IMR-90 (cell line): Measurements from ENCODE around the gene RSF1.

ENCODE experiments used
- CEBPB ChIP-seq: IDR thresholded peaks from 2 replicates; pipeline ENCODE4 v1.6.1; 2012; ENCODE audit warnings: low read depth, low read length, improper control_type of control experiment
- MAFK ChIP-seq: IDR thresholded peaks from 2 replicates; pipeline ENCODE4 v1.6.1; 2012; ENCODE audit warnings: low read depth, low read length, improper control_type of control experiment
- MXI1 ChIP-seq: IDR thresholded peaks from 2 replicates; pipeline ENCODE4 v1.6.1; 2012; ENCODE audit warnings: low read depth, mild to moderate bottlenecking, low read length, moderate library complexity, borderline replicate concordance
- RAD21 ChIP-seq: IDR thresholded peaks from 2 replicates; pipeline ENCODE4 v1.6.1; 2012; ENCODE audit warnings: low read length, improper control_type of control experiment
- RFX5 ChIP-seq: IDR thresholded peaks from 2 replicates; pipeline ENCODE4 v1.8.0; 2012; ENCODE audit warnings: low read depth, mild to moderate bottlenecking, low read length, moderate library complexity
- TF ChIP-seq, protein P1 (sequence below): conservative IDR thresholded peaks from 2 replicates; pipeline ENCODE4 v1.5.1; 2012; ENCODE audit warnings: mild to moderate bottlenecking, low read depth, low read length, improper control_type of control experiment

- TF ChIP-seq, protein P1, sequence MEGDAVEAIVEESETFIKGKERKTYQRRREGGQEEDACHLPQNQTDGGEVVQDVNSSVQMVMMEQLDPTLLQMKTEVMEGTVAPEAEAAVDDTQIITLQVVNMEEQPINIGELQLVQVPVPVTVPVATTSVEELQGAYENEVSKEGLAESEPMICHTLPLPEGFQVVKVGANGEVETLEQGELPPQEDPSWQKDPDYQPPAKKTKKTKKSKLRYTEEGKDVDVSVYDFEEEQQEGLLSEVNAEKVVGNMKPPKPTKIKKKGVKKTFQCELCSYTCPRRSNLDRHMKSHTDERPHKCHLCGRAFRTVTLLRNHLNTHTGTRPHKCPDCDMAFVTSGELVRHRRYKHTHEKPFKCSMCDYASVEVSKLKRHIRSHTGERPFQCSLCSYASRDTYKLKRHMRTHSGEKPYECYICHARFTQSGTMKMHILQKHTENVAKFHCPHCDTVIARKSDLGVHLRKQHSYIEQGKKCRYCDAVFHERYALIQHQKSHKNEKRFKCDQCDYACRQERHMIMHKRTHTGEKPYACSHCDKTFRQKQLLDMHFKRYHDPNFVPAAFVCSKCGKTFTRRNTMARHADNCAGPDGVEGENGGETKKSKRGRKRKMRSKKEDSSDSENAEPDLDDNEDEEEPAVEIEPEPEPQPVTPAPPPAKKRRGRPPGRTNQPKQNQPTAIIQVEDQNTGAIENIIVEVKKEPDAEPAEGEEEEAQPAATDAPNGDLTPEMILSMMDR: no peak
- TF ChIP-seq CEBPB (no peak), RFX5 (no peak), RAD21 (no peak), MXI1 (no peak), MAFK (no peak)
Measured at GRCh38 chr11:77778549-77778948, 42.0 kb downstream of the RSF1 start.
